ENCODE measurements around the gene ADGRG6.

DNA sequence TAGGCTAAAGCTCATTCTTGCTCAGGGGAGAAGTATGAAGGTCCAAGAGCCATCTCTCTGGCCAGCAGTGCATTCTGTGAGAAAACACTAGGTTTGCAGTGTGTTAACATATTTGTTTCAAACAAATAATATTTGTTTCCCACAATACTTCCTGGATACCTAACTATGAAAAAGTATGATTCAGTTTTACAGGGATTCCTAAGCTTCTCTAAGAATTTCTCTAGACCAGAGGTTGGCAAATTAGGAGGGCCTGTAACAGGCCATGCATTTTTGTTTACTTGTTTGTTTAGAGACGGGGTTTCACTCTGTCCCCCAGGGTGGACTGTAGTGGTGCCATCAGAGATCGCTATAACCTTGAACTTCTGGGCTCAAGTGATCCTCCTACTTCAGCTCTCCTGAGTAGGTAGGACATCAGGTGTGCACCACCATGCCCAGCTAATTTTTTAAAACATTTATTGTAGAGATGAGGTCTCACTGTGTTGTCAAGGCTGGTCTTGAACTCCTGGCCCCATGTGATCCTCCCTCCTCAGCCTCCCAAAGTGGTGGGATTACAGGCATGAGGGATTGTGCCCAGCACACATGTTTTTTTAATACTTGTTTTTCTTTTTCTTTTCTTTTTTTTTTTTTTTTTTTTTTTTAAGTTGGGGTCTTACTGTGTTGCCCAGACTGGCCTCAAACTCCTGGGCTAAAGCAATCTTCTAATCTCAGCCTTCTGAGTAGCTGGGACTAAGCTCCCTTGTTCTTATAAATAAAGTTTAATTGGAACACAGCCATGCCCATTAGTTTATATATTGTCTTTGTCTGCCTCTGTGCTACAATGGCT is 71.7 kb downstream of the ADGRG6 start:
- TF ChIP-seq, protein P1, sequence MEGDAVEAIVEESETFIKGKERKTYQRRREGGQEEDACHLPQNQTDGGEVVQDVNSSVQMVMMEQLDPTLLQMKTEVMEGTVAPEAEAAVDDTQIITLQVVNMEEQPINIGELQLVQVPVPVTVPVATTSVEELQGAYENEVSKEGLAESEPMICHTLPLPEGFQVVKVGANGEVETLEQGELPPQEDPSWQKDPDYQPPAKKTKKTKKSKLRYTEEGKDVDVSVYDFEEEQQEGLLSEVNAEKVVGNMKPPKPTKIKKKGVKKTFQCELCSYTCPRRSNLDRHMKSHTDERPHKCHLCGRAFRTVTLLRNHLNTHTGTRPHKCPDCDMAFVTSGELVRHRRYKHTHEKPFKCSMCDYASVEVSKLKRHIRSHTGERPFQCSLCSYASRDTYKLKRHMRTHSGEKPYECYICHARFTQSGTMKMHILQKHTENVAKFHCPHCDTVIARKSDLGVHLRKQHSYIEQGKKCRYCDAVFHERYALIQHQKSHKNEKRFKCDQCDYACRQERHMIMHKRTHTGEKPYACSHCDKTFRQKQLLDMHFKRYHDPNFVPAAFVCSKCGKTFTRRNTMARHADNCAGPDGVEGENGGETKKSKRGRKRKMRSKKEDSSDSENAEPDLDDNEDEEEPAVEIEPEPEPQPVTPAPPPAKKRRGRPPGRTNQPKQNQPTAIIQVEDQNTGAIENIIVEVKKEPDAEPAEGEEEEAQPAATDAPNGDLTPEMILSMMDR (IDR thresholded peaks at IDR 0.05; ENCODE audit: insufficient read depth, low read length, poor library complexity, severe bottlenecking) = no peak
- TF ChIP-seq EZH2phosphoT487 (conservative IDR thresholded peaks at IDR 0.05; ENCODE audit: low read length) = no peak
